MM.1S (cell line): ENCODE results near the gene IDH3A.

Source experiments
- EZH2 ChIP-seq: fragments of 300-600 bp; sonication (generic); optimal IDR thresholded peaks from 2 replicates; pipeline ENCODE3; 2017; ENCODE audit warnings: low read depth, mild to moderate bottlenecking, antibody characterized with exemption, low read length, mixed read lengths
- TF ChIP-seq, protein P1 (sequence below): fragments of 300-600 bp; sonication (generic); IDR thresholded peaks from 2 replicates; pipeline ENCODE4 v1.5.1; 2016; ENCODE audit warnings: antibody characterized with exemption, low read length, mixed read lengths

DNA sequence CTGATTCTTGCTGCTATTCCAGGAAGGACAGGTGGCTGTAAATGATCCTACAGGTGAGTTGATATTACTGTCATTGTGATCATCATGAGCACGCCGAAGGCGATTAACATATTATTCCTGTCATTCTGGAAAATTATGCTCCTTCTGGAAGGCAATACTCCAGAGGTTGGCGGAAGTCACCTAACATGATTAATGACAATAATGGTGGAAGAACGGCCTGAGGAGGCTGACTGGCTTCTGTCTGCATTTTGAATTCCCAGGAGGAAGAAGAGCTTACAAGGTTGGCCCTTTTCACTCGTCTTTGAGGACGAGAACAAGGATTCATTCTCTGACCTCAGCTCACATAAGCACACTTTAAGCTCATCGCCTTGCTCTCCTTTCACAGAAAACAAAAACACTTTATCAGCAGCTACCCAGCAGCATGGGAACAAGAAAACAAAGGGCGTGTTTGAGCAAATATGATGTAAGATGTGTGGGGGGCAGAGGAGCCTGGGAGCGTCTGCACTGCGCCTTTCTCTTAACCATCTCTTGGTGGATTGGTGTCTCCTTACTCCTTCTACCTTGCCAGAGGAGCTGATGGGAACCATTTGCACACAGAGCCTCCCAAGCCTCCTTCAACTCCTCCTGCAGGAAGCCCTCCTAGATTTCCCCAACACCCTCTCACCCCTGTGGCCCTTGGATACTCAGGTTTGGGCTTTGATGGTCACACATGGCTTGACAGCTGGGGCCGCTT is 62.2 kb downstream of the IDH3A start:
- no peak for TF ChIP-seq EZH2
- TF ChIP-seq, protein P1, sequence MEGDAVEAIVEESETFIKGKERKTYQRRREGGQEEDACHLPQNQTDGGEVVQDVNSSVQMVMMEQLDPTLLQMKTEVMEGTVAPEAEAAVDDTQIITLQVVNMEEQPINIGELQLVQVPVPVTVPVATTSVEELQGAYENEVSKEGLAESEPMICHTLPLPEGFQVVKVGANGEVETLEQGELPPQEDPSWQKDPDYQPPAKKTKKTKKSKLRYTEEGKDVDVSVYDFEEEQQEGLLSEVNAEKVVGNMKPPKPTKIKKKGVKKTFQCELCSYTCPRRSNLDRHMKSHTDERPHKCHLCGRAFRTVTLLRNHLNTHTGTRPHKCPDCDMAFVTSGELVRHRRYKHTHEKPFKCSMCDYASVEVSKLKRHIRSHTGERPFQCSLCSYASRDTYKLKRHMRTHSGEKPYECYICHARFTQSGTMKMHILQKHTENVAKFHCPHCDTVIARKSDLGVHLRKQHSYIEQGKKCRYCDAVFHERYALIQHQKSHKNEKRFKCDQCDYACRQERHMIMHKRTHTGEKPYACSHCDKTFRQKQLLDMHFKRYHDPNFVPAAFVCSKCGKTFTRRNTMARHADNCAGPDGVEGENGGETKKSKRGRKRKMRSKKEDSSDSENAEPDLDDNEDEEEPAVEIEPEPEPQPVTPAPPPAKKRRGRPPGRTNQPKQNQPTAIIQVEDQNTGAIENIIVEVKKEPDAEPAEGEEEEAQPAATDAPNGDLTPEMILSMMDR: no peak
